Measurements from ENCODE around the gene MLLT3.

The MLLT3 gene

DNA sequence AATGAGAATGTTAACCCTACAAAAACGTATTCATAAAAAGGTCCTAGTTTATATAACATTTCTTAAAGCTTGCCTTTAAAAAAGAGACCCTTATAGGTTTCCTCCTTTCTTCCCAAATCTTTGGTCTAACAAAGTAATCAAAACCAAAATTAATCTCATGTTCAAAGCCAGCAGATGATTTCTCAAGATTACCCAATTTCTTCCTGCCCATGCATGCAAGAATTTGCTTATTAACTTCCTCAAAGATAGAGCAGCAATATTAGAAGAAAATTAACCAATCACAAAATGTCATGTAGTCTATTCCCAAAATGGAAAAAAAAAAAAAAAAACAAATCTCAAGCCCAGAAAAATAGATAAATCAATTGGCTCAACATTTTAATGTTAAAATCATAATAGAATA lies 114.9 kb downstream of the MLLT3 start:
- no peak for DNase-seq (ENCODE audit: low read depth, low spot score)
- no peak overlapping the region for H3K4me3 ChIP-seq (ENCODE audit: low read depth, low read length)
- TF ChIP-seq, protein P1, sequence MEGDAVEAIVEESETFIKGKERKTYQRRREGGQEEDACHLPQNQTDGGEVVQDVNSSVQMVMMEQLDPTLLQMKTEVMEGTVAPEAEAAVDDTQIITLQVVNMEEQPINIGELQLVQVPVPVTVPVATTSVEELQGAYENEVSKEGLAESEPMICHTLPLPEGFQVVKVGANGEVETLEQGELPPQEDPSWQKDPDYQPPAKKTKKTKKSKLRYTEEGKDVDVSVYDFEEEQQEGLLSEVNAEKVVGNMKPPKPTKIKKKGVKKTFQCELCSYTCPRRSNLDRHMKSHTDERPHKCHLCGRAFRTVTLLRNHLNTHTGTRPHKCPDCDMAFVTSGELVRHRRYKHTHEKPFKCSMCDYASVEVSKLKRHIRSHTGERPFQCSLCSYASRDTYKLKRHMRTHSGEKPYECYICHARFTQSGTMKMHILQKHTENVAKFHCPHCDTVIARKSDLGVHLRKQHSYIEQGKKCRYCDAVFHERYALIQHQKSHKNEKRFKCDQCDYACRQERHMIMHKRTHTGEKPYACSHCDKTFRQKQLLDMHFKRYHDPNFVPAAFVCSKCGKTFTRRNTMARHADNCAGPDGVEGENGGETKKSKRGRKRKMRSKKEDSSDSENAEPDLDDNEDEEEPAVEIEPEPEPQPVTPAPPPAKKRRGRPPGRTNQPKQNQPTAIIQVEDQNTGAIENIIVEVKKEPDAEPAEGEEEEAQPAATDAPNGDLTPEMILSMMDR (IDR thresholded peaks at IDR 0.05; ENCODE audit: low read depth, low read length): no peak
- in situ Hi-C loops (cut with HindIII; ENCODE audit: low sequenced_read_pairs): no loop called here

DNA sequence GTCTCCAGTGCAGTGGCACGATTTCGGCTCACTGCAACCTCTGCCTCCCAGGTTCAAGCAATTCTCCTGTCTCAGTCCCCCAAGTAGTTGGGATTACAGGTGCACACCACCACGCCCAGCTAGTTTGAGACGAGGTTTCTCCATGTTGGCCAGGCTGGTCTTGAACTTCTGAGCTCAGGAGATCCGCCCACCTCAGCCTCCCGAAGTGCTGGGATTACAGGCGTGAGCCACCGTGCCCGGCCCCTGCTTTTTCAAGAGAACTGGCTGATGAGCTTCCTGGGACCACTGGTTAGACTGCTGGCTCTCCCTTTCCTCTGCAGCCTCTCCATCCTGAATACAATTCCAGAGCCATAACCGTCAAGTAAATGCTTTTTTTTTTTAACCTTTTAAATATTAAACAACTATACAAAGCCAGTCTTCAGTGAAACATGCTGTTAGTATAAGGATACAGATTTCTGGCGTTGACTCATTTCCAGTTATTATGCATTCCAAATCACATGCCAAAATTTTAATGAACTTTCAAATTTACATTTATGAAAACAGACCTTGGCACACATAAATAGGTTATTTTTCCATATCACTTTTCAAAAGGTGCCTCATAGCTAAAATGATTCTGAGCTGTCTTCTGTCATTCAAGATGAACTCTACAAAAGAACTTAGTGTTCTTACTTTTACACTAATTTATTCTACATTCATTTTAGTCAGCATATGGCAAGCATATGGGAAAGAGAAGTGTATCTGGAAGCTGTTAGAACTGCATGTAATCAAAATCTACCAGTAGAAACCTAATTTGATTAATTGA lies 116.0 kb downstream of the MLLT3 start:
- no peak overlapping the region for H3K4me3 ChIP-seq (ENCODE audit: low read depth, low read length)

DNA sequence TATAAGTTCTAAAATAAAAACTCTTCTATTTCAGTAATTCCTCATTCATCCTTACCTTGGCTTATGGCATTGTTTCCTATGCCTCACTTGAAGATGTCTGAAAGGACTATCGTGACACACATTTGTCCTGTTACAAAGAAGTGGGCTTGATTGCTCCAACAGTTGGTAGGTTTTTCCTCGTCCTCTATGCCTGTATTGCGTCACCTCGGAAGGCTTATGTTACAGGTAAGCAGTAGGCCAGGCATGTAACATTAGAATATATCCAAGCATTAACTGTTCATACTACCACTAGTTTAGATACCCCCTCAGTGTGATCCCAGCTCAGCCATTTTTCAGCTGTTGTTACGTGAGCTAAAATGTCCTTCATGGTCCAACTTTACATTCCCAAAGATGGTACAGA lies 116.7 kb downstream of the MLLT3 start:
- no peak overlapping the region for H3K4me3 ChIP-seq (ENCODE audit: low read depth, low read length)
- no peak for DNase-seq (ENCODE audit: low read depth, low spot score)
- TF ChIP-seq, protein P1 (IDR thresholded peaks at IDR 0.05; ENCODE audit: low read depth, low read length): no peak
- in situ Hi-C loops (cut with HindIII; ENCODE audit: low sequenced_read_pairs): no loop called here

More for the DNA sequence above, 116.0 kb downstream of the MLLT3 start:
- in situ Hi-C loops (cut with HindIII; ENCODE audit: low sequenced_read_pairs): no loop called here
- no peak for DNase-seq (ENCODE audit: low read depth, low spot score)
- TF ChIP-seq, protein P1 (IDR thresholded peaks at IDR 0.05; ENCODE audit: low read depth, low read length): no peak

DNA sequence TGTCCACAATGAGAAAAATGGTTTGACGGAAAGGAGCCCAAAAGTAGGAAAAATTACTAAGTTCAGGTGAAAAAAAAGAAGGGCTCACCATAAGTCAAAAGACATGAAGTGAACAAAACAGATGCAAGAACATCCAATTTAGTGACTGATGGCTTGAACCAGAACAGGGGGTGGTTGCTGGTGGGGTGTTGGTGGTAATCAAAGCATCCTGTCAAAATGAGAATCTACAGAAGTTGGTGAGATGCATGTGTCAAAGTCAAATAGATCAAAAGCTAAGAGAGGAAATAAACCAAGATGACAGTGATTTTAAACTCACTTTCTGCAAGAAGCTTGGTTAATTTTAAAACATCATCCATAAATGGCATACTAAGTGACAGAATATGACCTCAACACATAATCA lies 117.4 kb downstream of the MLLT3 start:
- in situ Hi-C loops (cut with HindIII; ENCODE audit: low sequenced_read_pairs): no loop called here

DNA sequence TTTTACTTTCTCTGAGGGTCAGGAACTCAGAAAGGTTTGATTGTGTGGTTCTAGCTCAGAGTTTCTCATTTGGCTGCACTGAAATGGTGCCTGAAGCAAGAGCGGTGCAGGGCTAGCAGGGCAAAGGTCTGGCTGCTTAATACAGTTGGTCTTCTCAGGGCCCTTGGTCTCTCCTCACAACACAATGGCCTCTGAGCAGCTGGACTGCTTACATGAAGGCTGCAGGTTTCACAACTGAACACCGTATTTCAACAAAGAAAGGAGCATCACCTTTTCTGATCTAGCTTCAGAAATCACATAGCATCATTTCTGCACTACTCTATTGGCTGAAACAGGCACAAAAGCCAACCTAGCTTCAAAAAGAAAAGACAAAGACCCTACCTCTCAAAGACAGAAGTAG lies 122.2 kb downstream of the MLLT3 start:
- TF ChIP-seq, protein P1 (IDR thresholded peaks at IDR 0.05; ENCODE audit: low read depth, low read length): no peak
- in situ Hi-C loops (cut with HindIII; ENCODE audit: low sequenced_read_pairs): no loop called here
- H3K4me3 ChIP-seq (ENCODE audit: low read depth, low read length): no peak overlapping the region
- no peak for DNase-seq (ENCODE audit: low read depth, low spot score)

More for the DNA sequence above, 117.4 kb downstream of the MLLT3 start:
- no peak overlapping the region for H3K4me3 ChIP-seq (ENCODE audit: low read depth, low read length)
- DNase-seq (ENCODE audit: low read depth, low spot score): no peak
- TF ChIP-seq, protein P1 (IDR thresholded peaks at IDR 0.05; ENCODE audit: low read depth, low read length): no peak

DNA sequence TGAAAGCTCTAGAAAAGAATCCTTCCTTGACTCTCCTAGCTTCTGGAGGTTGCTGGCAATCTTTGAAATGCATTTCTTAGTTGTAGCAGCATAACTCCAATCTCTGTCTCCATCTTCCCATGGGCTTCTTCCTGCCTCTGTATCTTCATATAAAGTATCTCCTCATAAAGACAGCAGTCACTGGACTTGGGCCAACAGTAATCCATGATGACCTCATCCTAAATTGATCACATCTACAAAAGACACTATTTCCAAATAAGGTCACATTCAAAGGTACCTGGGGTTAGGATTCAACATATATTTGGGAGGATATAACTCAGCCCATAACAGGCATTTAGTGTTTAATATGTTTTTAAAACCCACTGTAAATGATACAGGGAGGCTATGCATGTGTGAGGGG lies 123.3 kb downstream of the MLLT3 start:
- DNase-seq (ENCODE audit: low read depth, low spot score): no peak
- TF ChIP-seq, protein P1 (IDR thresholded peaks at IDR 0.05; ENCODE audit: low read depth, low read length): no peak
- in situ Hi-C loops (cut with HindIII; ENCODE audit: low sequenced_read_pairs): no loop called here
- no peak overlapping the region for H3K4me3 ChIP-seq (ENCODE audit: low read depth, low read length)
